ENCODE measurements around the gene CCR8. TPM values are rescaled to one million over a fixed set of nuclear protein-coding genes. Genes with fewer than 3 reads are reported as not detected.

CCR8 gene
- polyA plus RNA-seq, 1 donor from 2014 or later: not detected

DNA sequence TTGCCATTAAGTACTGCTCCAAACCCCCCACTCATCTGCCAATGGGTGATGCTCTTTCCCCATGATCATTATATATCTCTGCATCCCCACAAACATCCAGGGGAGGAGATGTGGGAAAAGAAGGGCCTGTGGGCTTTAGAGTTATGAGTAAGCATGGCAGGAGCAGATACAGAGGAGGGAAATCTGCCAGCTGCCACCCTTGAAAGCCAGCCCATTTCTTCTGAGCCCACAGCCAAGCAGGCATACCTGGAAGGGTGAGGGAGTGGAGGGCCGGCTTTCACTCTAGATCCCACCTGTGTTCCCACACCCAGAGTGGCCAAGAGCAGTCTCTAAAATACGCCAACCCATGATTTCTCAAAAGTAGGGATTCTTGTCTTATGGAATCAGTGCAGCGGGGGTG, 51.9 kb downstream of the CCR8 start:
- Histone ChIP-seq H3F3A (ENCODE audit: insufficient read depth, low read length, poor library complexity, severe bottlenecking) (no peaks in the 10 kb centered on the region), H3K9ac (ENCODE audit: low read length) (no peak overlapping the region), H3K36me3 (ENCODE audit: insufficient read depth, low read length) (no peaks in the 10 kb centered on the region), H3K79me2 (replicated peaks; ENCODE audit: insufficient read depth, low read length) (peaks cover 16% of the 10 kb centered on the region), H2AFZ (ENCODE audit: low read depth, low read length) (no peak overlapping the region), H3K27ac (ENCODE audit: low read length) (no peak overlapping the region), H3K9me2 (ENCODE audit: insufficient read depth, low read length) (no peaks in the 10 kb centered on the region), H3K4me2 (ENCODE audit: low read length) (no peak overlapping the region), H3K4me3 (ENCODE audit: low read length) (no peak overlapping the region), H3K27me3 (ENCODE audit: insufficient read depth, low read depth, low read length) (no peaks in the 10 kb centered on the region), H4K20me1 (ENCODE audit: insufficient read depth) (no peaks in the 10 kb centered on the region), H3K9me3 (ENCODE audit: low read length) (no peaks in the 10 kb centered on the region)
- TF ChIP-seq TAF1 (IDR thresholded peaks at IDR 0.05; ENCODE audit: low read depth) (no peak), MXI1 (conservative IDR thresholded peaks at IDR 0.05; ENCODE audit: poor library complexity, severe bottlenecking) (no peak), SMC3 (conservative IDR thresholded peaks at IDR 0.05; ENCODE audit: poor library complexity) (no peak), POLR2AphosphoS5 (IDR thresholded peaks at IDR 0.05) (no peak), RAD21 (conservative IDR thresholded peaks at IDR 0.05) (no peak), EP300 (conservative IDR thresholded peaks at IDR 0.05; ENCODE audit: poor library complexity, severe bottlenecking) (no peak)

Other genes starting within 250 kb of the CCR8 start
- 55.6 and 89.1 TPM in 2 replicates for gene GORASP1, start 222.1 kb upstream of the CCR8 start, polyA plus RNA-seq
- 6.2 and 9.4 TPM in 2 replicates for gene TTC21A, start 222.0 kb upstream of the CCR8 start, polyA plus RNA-seq
- 0.09 and 0.22 TPM in 2 replicates for gene CSRNP1, start 176.1 kb upstream of the CCR8 start, polyA plus RNA-seq
- not detected in 2 replicates for gene XIRP1, start 137.1 kb upstream of the CCR8 start, polyA plus RNA-seq
- gene CX3CR1, start 49.7 kb upstream of the CCR8 start, polyA plus RNA-seq: not detected in 2 replicates
- 32.5 and 41.4 TPM in 2 replicates for gene SLC25A38, start 53.7 kb downstream of the CCR8 start, polyA plus RNA-seq
- gene RPSA, start 77.0 kb downstream of the CCR8 start, polyA plus RNA-seq: 1,510 and 1,629 TPM in 2 replicates
- gene MOBP, start 138.0 kb downstream of the CCR8 start, polyA plus RNA-seq: not detected in 2 replicates

Data from neural cell (in vitro differentiated cells).